IMR-90 (cell line): ENCODE measurements around the gene HSD17B3. TPM values are rescaled to one million over a fixed set of nuclear protein-coding genes. Genes with fewer than 3 reads are reported as not detected.

Experiments used
- ATAC-seq: fragments of 200-7000 bp; cut with Tn5 transposase; 2 replicates; pipeline ENCODE4 v1.9.1; 2020; ENCODE audit warnings: low read depth, mild to moderate bottlenecking, moderate library complexity
- BruUV-seq: library from RNA; stranded (reverse); fragments of 400-500 nt; replicated peaks from 2 replicates; lab custom pipeline; 2021; lab: Mats Ljungman, UMichigan
- CTCF ChIA-PET: fragments of 300-600 bp; formaldehyde crosslinking; extraction: SDS; loops from one replicate; lab custom pipeline; 2021; ENCODE audit warnings: antibody characterized with exemption; lab: Yijun Ruan, JAX
- POLR2A ChIA-PET: fragments of 300-600 bp; sonication (Branson Sonifier 250); formaldehyde crosslinking; loops from one replicate; lab custom pipeline; 2022; ENCODE audit warnings: antibody characterized with exemption; ENCODE audit not compliant: unreplicated experiment; lab: Charles Lee
- DNase-seq: peaks from one replicate; pipeline ENCODE4 v3.0.0; 2013
- H2AFZ ChIP-seq: replicated peaks from 2 replicates; pipeline ENCODE3; 2013; ENCODE audit warnings: low read length, mild to moderate bottlenecking; ENCODE audit not compliant: poor library complexity
- H2AK5ac ChIP-seq: 2 replicates; pipeline ENCODE4 v1.6.1; 2013; ENCODE audit warnings: low read depth, low read length, inconsistent platforms
- H2AK9ac ChIP-seq: replicated peaks from 2 replicates; pipeline ENCODE3; 2013; ENCODE audit warnings: mild to moderate bottlenecking, low read depth, low read length, moderate library complexity; ENCODE audit not compliant: poor library complexity
- H2BK120ac ChIP-seq: 2 replicates; pipeline ENCODE4 v1.6.1; 2013; ENCODE audit warnings: low read depth, low read length, inconsistent platforms
- H2BK15ac ChIP-seq: 3 replicates; pipeline ENCODE4 v1.6.1; 2013; ENCODE audit warnings: low read depth, low read length, inconsistent platforms
- H2BK20ac ChIP-seq: 2 replicates; pipeline ENCODE4 v1.6.1; 2013; ENCODE audit warnings: low read depth, mild to moderate bottlenecking, inconsistent platforms, low read length, moderate library complexity
- H2BK5ac ChIP-seq: 2 replicates; pipeline ENCODE4 v1.6.1; 2013; ENCODE audit warnings: mild to moderate bottlenecking, low read depth, low read length, inconsistent platforms; ENCODE audit not compliant: poor library complexity, severe bottlenecking
- H3K14ac ChIP-seq: replicated peaks from 2 replicates; pipeline ENCODE4 v1.6.1; 2013; ENCODE audit warnings: low read depth, low read length, inconsistent platforms
- H3K18ac ChIP-seq: 2 replicates; pipeline ENCODE4 v1.6.1; 2013; ENCODE audit warnings: low read depth, low read length, control low read depth
- H3K23ac ChIP-seq: 2 replicates; pipeline ENCODE4 v1.6.1; 2013; ENCODE audit warnings: low read depth, low read length, inconsistent platforms
- H3K27ac ChIP-seq: 2 replicates; pipeline ENCODE4 v1.5.1; 2013; ENCODE audit warnings: mild to moderate bottlenecking, control low read depth, low read length; ENCODE audit not compliant: insufficient read depth
- H3K27me3 ChIP-seq: 2 replicates; pipeline ENCODE4 v1.6.1; 2013; ENCODE audit warnings: low read length; ENCODE audit not compliant: control insufficient read depth, insufficient read depth
- H3K36me3 ChIP-seq: 2 replicates; pipeline ENCODE4 v1.6.1; 2013; ENCODE audit warnings: low read length, mixed read lengths; ENCODE audit not compliant: control insufficient read depth, insufficient read depth
- H3K4ac ChIP-seq: 2 replicates; pipeline ENCODE4 v1.6.1; 2013; ENCODE audit warnings: low read depth, low read length, inconsistent platforms
- H3K4me1 ChIP-seq: 2 replicates; pipeline ENCODE4 v1.6.1; 2013; ENCODE audit warnings: low read length, mixed read lengths; ENCODE audit not compliant: control insufficient read depth, insufficient read depth
- H3K4me2 ChIP-seq: 2 replicates; pipeline ENCODE4 v1.6.1; 2013; ENCODE audit warnings: low read depth, mild to moderate bottlenecking, control low read depth, low read length, moderate library complexity
- H3K4me3 ChIP-seq: 2 replicates; pipeline ENCODE4 v1.5.1; 2013; ENCODE audit warnings: low read depth, mild to moderate bottlenecking, control low read depth, low read length, moderate library complexity; ENCODE audit not compliant: insufficient read depth
- H3K56ac ChIP-seq: 2 replicates; pipeline ENCODE4 v1.6.1; 2013; ENCODE audit warnings: low read length, inconsistent platforms; ENCODE audit not compliant: insufficient read depth; ENCODE audit errors: extremely low read depth
- H3K79me1 ChIP-seq, 2 experiments: 2 replicates each; pipeline ENCODE4 v1.6.1; 2013; ENCODE audit warnings: low read length in 2 of 2, inconsistent platforms in 1 of 2, low read depth in 1 of 2
- H3K9ac ChIP-seq: 2 replicates; pipeline ENCODE4 v1.6.1; 2013; ENCODE audit warnings: low read depth, low read length, control low read depth
- H3K9me1 ChIP-seq: 2 replicates; pipeline ENCODE4 v1.6.1; 2013; ENCODE audit warnings: low read length, inconsistent platforms; ENCODE audit not compliant: insufficient read depth
- H3K9me3 ChIP-seq: 2 replicates; pipeline ENCODE4 v1.6.1; 2013; ENCODE audit warnings: low read length; ENCODE audit not compliant: control insufficient read depth, insufficient read depth
- H4K20me1 ChIP-seq: 2 replicates; pipeline ENCODE4 v1.6.1; 2013; ENCODE audit warnings: low read length, inconsistent platforms; ENCODE audit not compliant: insufficient read depth
- H4K5ac ChIP-seq: 2 replicates; pipeline ENCODE4 v1.6.1; 2013; ENCODE audit warnings: mild to moderate bottlenecking, low read depth, low read length, control low read depth
- H4K8ac ChIP-seq, 2 experiments: 2 replicates each; pipeline ENCODE4 v1.6.1; 2013; ENCODE audit warnings: low read depth in 2 of 2, low read length in 2 of 2, control low read depth in 1 of 2, inconsistent platforms in 1 of 2
- H4K91ac ChIP-seq: 2 replicates; pipeline ENCODE4 v1.6.1; 2013; ENCODE audit warnings: low read depth, low read length, inconsistent platforms; ENCODE audit not compliant: insufficient read depth
- POLR2A ChIP-seq: IDR thresholded peaks from 2 replicates; pipeline ENCODE4 v1.6.1; 2012; ENCODE audit warnings: mild to moderate bottlenecking, low read depth, low read length
- RAD21 ChIP-seq: IDR thresholded peaks from 2 replicates; pipeline ENCODE4 v1.6.1; 2012; ENCODE audit warnings: low read length, improper control_type of control experiment
- RCOR1 ChIP-seq: IDR thresholded peaks from 2 replicates; pipeline ENCODE4 v1.6.1; 2012; ENCODE audit warnings: mild to moderate bottlenecking, low read length, improper control_type of control experiment; ENCODE audit not compliant: insufficient replicate concordance
- RFX5 ChIP-seq: IDR thresholded peaks from 2 replicates; pipeline ENCODE4 v1.8.0; 2012; ENCODE audit warnings: low read depth, mild to moderate bottlenecking, low read length, moderate library complexity
- SMC3 ChIP-seq: fragments of 150-350 bp; IDR thresholded peaks from 2 replicates; pipeline ENCODE4 v1.6.1; 2016; ENCODE audit warnings: low read depth, mild to moderate bottlenecking, antibody characterized with exemption, low read length, moderate library complexity
- WGBS, 2 experiments: methylation state at CpG; one replicate each; pipeline versions ENCODE4 v1.1.5 to v1.1.7; 2013; ENCODE audit warnings: missing lambda C conversion rate in 2 of 2; ENCODE audit not compliant: insufficient read length in 1 of 2; ENCODE audit errors: extremely low coverage in 2 of 2; 5-methylcytosine and 5-hydroxymethylcytosine counted together
- dilution Hi-C: fragments of 300-500 bp; cut with HindIII; formaldehyde crosslinking; loops from one replicate; pipeline ENCODE4 v1.14.3; 2018; ENCODE audit warnings: low sequenced_read_pairs; ENCODE audit not compliant: unreplicated experiment
- in situ Hi-C: fragments of 300-500 bp; cut with MboI; formaldehyde crosslinking; loops from 3 replicates; pipeline ENCODE4 v1.14.3; 2019; ENCODE audit warnings: low sequenced_read_pairs, inconsistent platforms, mixed read lengths
- intact Hi-C: fragments of 100-400 bp; cut with micrococcal nuclease; formaldehyde crosslinking; loops from 2 replicates; pipeline ENCODE4 v1.10.0; 2022
- polyA plus RNA-seq, 3 experiments: library from polyadenylated mRNA; depleted of rRNA; stranded (reverse); fragments of >200 nt; gene quantifications; 2 replicates each; pipeline ENCODE4 v1.2.3, GENCODE V29; 2012; ENCODE audit warnings: low replicate concordance in 1 of 3
- total RNA-seq: library from RNA; depleted of rRNA; stranded (reverse); fragments of >200 nt; gene quantifications from 2 replicates; pipeline ENCODE4 v1.2.3, GENCODE V29; 2012
- TF ChIP-seq, protein P1 (sequence below): conservative IDR thresholded peaks from 2 replicates; pipeline ENCODE4 v1.5.1; 2012; ENCODE audit warnings: mild to moderate bottlenecking, low read depth, low read length, improper control_type of control experiment

HSD17B3 gene
- total and polyA plus RNA-seq, 2 of the 4 experiments (the other 2 are of a cell fraction): 0.18 TPM; not detected in 1

DNA sequence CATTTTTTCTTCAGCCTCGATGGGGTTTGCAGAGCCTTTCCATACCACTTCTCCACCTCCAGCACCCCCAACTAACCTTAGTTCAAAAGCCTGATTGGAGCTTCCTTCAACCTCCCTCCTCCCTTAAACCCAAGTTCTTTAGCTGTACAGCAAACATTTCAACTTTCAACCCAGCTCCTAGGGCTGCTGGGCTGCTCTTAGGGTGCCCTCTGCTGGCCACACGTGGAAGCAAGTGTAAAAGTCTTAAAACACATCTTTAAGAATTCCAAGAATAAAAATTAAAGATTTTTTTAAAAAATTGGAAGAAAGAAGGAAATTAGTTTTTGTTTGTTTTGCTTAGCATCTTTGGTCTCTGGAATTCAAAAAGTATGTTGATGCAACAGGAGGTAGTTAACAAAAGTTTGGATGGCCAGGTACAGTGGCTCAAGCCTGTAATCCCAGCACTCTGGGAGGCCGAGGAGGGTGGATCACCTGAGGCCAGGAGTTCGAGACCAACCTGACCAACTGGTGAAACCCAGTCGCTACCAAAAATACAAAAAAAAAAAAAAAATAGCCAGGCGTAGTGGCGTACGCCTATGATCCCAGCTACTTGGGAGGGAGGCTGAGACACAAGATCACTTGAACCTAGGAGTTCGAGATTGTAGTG, 15.5 kb upstream of the HSD17B3 start:
- Histone ChIP-seq H4K8ac (no peak overlapping the region), H3K18ac (no peak overlapping the region), H3K4me2 (no peak overlapping the region), H2AFZ (no peak overlapping the region), H3K36me3 (no peaks in the 10 kb centered on the region), H2BK20ac (no peak overlapping the region), H3K9me1 (no peaks in the 10 kb centered on the region), H3K4ac (no peak overlapping the region), H3K4me3 (no peak overlapping the region), H3K79me1 (no peaks in the 10 kb centered on the region), H4K5ac (no peak overlapping the region), H4K20me1 (no peaks in the 10 kb centered on the region), H3K9ac (no peak overlapping the region), H2AK9ac (peak overlapping the region; percentile 78), H3K23ac (no peak overlapping the region), H3K27ac (no peak overlapping the region), H4K91ac (no peak overlapping the region), H3K14ac (no peak overlapping the region), H2AK5ac (no peak overlapping the region), H3K27me3 (no peaks in the 10 kb centered on the region), H3K4me1 (no peaks in the 10 kb centered on the region), H2BK15ac (no peak overlapping the region), H2BK120ac (no peak overlapping the region), H3K56ac (no peak overlapping the region), H3K9me3 (peaks cover 9% of the 10 kb centered on the region), H2BK5ac (no peak overlapping the region)
- POLR2A ChIA-PET: no interaction called here
- BruUV-seq: no TSS peak
- CTCF ChIA-PET: interaction anchor here (0.5 to 1.7 kb wide), 10 partner anchors 8 to 349 kb away, joined by 3 to 12 read pairs (median 3); no protein-coding TSS in a partner anchor
- intact Hi-C loops (loop anchor here (1.0 to 2.0 kb wide), 2 partner anchors 85 to 591 kb away; no protein-coding TSS in a partner anchor), dilution Hi-C loops (no loop called here), in situ Hi-C loops (no loop called here)
- ATAC-seq: peak; percentile 90
- DNase-seq: peak; percentile 70
- 85% methylated on average over 4 of the region's 9 CpGs; no CpG with 5 or more reads in 1 of the 2 experiments for WGBS, 2 experiments
- TF ChIP-seq RFX5: no peak
- TF ChIP-seq SMC3: peak; percentile 77
- peak; percentile 84 for TF ChIP-seq RAD21
- no peak for TF ChIP-seq POLR2A
- no peak for TF ChIP-seq RCOR1
- TF ChIP-seq, protein P1, sequence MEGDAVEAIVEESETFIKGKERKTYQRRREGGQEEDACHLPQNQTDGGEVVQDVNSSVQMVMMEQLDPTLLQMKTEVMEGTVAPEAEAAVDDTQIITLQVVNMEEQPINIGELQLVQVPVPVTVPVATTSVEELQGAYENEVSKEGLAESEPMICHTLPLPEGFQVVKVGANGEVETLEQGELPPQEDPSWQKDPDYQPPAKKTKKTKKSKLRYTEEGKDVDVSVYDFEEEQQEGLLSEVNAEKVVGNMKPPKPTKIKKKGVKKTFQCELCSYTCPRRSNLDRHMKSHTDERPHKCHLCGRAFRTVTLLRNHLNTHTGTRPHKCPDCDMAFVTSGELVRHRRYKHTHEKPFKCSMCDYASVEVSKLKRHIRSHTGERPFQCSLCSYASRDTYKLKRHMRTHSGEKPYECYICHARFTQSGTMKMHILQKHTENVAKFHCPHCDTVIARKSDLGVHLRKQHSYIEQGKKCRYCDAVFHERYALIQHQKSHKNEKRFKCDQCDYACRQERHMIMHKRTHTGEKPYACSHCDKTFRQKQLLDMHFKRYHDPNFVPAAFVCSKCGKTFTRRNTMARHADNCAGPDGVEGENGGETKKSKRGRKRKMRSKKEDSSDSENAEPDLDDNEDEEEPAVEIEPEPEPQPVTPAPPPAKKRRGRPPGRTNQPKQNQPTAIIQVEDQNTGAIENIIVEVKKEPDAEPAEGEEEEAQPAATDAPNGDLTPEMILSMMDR: peak; percentile 93
